ENCODE data around the gene MPPED1. TPM values are rescaled to one million over a fixed set of nuclear protein-coding genes. Genes with fewer than 3 reads are reported as not detected.

MPPED1 gene
- total and polyA plus RNA-seq, 2 donors (not counting 3 experiments of a cell fraction or from before 2014, with no cell fraction given), result not detected

GRCh38 chr22:43498856-43499253, 87.0 kb downstream of the MPPED1 start:
- Histone ChIP-seq H4K20me1 (replicated peaks; ENCODE audit: control insufficient read depth, extremely low read depth, insufficient read depth, low read length) (no peaks in the 10 kb centered on the region), H3K9me1 (replicated peaks; ENCODE audit: control insufficient read depth, extremely low read depth, insufficient read depth, low read length) (no peaks in the 10 kb centered on the region), H3K9me3 (replicated peaks; ENCODE audit: control insufficient read depth, insufficient read depth, low read length) (peaks cover 7% of the 10 kb centered on the region), H3K4me3 (replicated peaks in 1 of 3; ENCODE audit: insufficient read depth in 1 of 3, low read depth in 1 of 3, low read length in 3 of 3) (no peak overlapping the region), H2AFZ (ENCODE audit: low read depth, low read length) (no peak overlapping the region), H3K4me2 (ENCODE audit: insufficient read depth, low read length) (no peak overlapping the region), H3K79me2 (ENCODE audit: control insufficient read depth, insufficient read depth, low read length) (no peaks in the 10 kb centered on the region), H3K4me1 (ENCODE audit: control insufficient read depth, extremely low read depth, insufficient read depth, low read length) (no peaks in the 10 kb centered on the region), H3K9ac (replicated peaks; ENCODE audit: extremely low read depth, insufficient read depth, low read length) (no peak overlapping the region), H3K27me3 (ENCODE audit: control insufficient read depth in 2 of 2, insufficient read depth in 2 of 2, low read length in 2 of 2) (no peaks in the 10 kb centered on the region), H3K27ac (ENCODE audit: insufficient read depth, low read depth, low read length) (no peak overlapping the region), H3K36me3 (ENCODE audit: control insufficient read depth in 2 of 2, extremely low read depth in 1 of 2, insufficient read depth in 2 of 2, low read length in 2 of 2) (no peaks in the 10 kb centered on the region)
- no TSS peak for BruUV-seq (replicated peaks)
- no peak for FAIRE-seq
- POLR2A ChIA-PET, result no interaction called here
- no peak for TF ChIP-seq JUN (IDR thresholded peaks at IDR 0.05; ENCODE audit: borderline replicate concordance, insufficient read depth, insufficient read length, low read depth)
- no peak for TF ChIP-seq GATA2 (IDR thresholded peaks at IDR 0.05; ENCODE audit: insufficient read depth, insufficient read length, low read depth, low read length)
- TF ChIP-seq POLR2AphosphoS5 (IDR thresholded peaks at IDR 0.05; ENCODE audit: insufficient read depth, low read depth, low read length), result no peak
- no peak for TF ChIP-seq MYC (IDR thresholded peaks at IDR 0.05; ENCODE audit: low read depth, low read length)
- no peak for TF ChIP-seq FOS (IDR thresholded peaks at IDR 0.05; ENCODE audit: borderline replicate concordance, insufficient read depth, low read length)
- no peak for TF ChIP-seq POLR2A (IDR thresholded peaks at IDR 0.05; ENCODE audit: low read depth, low read length)
- TF ChIP-seq MAX (IDR thresholded peaks at IDR 0.05; ENCODE audit: insufficient read depth, insufficient read length), result no peak
- no peak for TF ChIP-seq CTCF (IDR thresholded peaks at IDR 0.05; ENCODE audit: extremely low read depth in 1 of 2, insufficient read depth in 1 of 2, low read depth in 1 of 2, low read length in 2 of 2)
- TF ChIP-seq EZH2 (IDR thresholded peaks at IDR 0.05; ENCODE audit: borderline replicate concordance, low read depth, low read length, severe bottlenecking), result no peak
- CTCF ChIA-PET, result no interaction called here
- DNase-seq (ENCODE audit: low read depth, low spot score), result no peak
- intact Hi-C loops (cut with micrococcal nuclease), result no loop called here
- dilution Hi-C loops (cut with MboI; ENCODE audit: extremely low pct_ligation_motif_present, low sequenced_read_pairs), result no loop called here
